ENCODE data around the gene MICA.

MICA gene

DNA sequence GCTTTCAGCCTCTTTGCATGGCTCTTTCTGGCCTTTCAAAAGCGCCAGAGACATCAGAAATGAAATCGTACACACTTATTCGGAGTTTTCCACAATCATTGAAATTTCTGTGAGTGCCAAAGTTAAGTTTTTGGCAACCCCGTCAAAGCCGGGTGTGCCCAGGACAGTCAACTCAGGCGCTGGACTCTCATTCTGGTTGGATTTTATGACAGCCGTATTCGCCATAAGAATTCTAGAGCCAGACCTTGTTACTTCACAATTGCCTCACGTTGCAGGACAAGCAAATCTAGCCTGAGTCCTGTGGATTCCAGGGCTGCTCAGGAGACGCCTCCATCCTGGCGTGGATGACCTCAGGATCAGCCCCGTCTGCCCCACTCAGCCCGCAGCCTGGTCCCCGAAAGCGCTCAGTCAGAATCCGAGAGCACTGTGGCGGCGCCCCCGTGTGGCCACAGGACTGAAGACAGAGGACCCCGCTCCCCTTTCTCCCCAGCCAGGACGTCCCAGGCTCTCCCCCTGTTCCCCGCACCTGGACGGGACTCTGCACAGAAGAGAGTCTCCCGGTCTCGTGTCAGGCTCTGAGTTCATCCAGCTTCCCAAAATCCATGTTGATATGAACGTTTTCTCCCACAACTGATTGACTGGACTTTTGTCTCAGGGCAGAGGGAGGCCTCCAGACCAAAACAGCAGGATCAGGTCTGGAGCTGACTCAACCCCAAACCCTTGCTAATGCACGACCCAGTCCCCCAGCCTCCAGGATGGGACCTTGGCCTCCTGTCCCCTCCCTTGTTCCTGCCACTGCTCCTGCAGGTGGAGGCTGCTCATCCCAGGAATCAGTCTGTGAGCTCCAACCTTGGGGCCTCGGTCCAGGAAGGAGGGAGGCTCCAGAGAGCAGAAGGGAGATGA, 38.2 kb downstream of the MICA start (continued):
- TF ChIP-seq, protein P1, sequence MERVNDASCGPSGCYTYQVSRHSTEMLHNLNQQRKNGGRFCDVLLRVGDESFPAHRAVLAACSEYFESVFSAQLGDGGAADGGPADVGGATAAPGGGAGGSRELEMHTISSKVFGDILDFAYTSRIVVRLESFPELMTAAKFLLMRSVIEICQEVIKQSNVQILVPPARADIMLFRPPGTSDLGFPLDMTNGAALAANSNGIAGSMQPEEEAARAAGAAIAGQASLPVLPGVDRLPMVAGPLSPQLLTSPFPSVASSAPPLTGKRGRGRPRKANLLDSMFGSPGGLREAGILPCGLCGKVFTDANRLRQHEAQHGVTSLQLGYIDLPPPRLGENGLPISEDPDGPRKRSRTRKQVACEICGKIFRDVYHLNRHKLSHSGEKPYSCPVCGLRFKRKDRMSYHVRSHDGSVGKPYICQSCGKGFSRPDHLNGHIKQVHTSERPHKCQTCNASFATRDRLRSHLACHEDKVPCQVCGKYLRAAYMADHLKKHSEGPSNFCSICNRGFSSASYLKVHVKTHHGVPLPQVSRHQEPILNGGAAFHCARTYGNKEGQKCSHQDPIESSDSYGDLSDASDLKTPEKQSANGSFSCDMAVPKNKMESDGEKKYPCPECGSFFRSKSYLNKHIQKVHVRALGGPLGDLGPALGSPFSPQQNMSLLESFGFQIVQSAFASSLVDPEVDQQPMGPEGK (tag by site-specific recombination; IDR thresholded peaks at IDR 0.05) = peak; percentile 45; the same call in 1 of the 2 replicates
- TF ChIP-seq ZNF2 (tag by site-specific recombination; IDR thresholded peaks at IDR 0.05) = peak; percentile 68; the same call in 1 of the 2 replicates
- TF ChIP-seq, protein P2, sequence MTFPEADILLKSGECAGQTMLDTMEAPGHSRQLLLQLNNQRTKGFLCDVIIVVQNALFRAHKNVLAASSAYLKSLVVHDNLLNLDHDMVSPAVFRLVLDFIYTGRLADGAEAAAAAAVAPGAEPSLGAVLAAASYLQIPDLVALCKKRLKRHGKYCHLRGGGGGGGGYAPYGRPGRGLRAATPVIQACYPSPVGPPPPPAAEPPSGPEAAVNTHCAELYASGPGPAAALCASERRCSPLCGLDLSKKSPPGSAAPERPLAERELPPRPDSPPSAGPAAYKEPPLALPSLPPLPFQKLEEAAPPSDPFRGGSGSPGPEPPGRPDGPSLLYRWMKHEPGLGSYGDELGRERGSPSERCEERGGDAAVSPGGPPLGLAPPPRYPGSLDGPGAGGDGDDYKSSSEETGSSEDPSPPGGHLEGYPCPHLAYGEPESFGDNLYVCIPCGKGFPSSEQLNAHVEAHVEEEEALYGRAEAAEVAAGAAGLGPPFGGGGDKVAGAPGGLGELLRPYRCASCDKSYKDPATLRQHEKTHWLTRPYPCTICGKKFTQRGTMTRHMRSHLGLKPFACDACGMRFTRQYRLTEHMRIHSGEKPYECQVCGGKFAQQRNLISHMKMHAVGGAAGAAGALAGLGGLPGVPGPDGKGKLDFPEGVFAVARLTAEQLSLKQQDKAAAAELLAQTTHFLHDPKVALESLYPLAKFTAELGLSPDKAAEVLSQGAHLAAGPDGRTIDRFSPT (tag by site-specific recombination; IDR thresholded peaks at IDR 0.05) = no peak
- TF ChIP-seq, protein P3, sequence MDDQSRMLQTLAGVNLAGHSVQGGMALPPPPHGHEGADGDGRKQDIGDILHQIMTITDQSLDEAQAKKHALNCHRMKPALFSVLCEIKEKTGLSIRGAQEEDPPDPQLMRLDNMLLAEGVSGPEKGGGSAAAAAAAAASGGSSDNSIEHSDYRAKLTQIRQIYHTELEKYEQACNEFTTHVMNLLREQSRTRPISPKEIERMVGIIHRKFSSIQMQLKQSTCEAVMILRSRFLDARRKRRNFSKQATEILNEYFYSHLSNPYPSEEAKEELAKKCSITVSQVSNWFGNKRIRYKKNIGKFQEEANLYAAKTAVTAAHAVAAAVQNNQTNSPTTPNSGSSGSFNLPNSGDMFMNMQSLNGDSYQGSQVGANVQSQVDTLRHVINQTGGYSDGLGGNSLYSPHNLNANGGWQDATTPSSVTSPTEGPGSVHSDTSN (CRISPR knock-in tag; IDR thresholded peaks at IDR 0.05) = no peak
- no peak for TF ChIP-seq ZFP69B (tag by site-specific recombination; IDR thresholded peaks at IDR 0.05)
- TF ChIP-seq ZNF610 (tag by site-specific recombination; IDR thresholded peaks at IDR 0.05; ENCODE audit: borderline replicate concordance) = no peak
- TF ChIP-seq ZNF211 (tag by site-specific recombination; IDR thresholded peaks at IDR 0.05; ENCODE audit: low read depth) = no peak
- TF ChIP-seq ZNF202 (tag by site-specific recombination; IDR thresholded peaks at IDR 0.05; ENCODE audit: borderline replicate concordance) = no peak

DNA sequence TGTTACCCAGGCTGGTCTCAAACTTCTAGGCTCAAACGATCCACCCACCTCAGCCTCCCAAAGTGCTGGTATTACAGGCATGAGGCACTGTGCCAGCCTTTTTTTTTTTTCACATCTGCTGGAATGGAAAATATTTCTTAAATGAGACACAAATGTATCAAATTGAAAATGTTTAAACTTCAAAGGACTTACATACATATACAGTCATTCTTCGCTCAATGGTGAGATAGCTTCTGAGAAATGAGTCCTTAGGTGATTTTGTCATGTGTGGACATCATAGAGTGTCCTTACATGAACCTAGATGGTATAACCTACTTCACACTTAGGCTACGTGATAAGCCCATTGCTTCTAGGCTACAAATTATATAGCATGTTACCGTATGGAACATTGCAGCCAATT, 43.1 kb downstream of the MICA start:
- Histone ChIP-seq H3K4me1 (ENCODE audit: control insufficient read depth, insufficient read depth, low read length) (no peaks in the 10 kb centered on the region), H3K36me3 (ENCODE audit: control insufficient read depth in 2 of 2, insufficient read depth in 1 of 2, low read length in 2 of 2) (no peaks in the 10 kb centered on the region), H3K9me3 (ENCODE audit: control insufficient read depth, insufficient read depth, low read depth, low read length) (no peaks in the 10 kb centered on the region), H3K4me3 (ENCODE audit: low read depth, low read length) (no peak overlapping the region), H3K27ac (ENCODE audit: extremely low read depth, low read depth, low read length) (no peak overlapping the region)
- CTCF ChIA-PET = interaction anchor here (0.6 to 1.3 kb wide), 4 partner anchors 47 to 921 kb away, joined by 3 to 6 read pairs (median 3); no protein-coding TSS in a partner anchor
- POLR2A ChIA-PET = no interaction called here
- TF ChIP-seq, protein P4, sequence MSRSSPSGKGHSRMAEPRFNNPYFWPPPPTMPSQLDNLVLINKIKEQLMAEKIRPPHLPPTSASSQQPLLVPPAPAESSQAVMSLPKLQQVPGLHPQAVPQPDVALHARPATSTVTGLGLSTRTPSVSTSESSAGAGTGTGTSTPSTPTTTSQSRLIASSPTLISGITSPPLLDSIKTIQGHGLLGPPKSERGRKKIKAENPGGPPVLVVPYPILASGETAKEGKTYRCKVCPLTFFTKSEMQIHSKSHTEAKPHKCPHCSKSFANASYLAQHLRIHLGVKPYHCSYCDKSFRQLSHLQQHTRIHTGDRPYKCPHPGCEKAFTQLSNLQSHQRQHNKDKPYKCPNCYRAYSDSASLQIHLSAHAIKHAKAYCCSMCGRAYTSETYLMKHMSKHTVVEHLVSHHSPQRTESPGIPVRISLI (tag by site-specific recombination; IDR thresholded peaks at IDR 0.05) = no peak
- TF ChIP-seq, protein P5, sequence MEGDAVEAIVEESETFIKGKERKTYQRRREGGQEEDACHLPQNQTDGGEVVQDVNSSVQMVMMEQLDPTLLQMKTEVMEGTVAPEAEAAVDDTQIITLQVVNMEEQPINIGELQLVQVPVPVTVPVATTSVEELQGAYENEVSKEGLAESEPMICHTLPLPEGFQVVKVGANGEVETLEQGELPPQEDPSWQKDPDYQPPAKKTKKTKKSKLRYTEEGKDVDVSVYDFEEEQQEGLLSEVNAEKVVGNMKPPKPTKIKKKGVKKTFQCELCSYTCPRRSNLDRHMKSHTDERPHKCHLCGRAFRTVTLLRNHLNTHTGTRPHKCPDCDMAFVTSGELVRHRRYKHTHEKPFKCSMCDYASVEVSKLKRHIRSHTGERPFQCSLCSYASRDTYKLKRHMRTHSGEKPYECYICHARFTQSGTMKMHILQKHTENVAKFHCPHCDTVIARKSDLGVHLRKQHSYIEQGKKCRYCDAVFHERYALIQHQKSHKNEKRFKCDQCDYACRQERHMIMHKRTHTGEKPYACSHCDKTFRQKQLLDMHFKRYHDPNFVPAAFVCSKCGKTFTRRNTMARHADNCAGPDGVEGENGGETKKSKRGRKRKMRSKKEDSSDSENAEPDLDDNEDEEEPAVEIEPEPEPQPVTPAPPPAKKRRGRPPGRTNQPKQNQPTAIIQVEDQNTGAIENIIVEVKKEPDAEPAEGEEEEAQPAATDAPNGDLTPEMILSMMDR (tag by site-specific recombination; IDR thresholded peaks at IDR 0.05) = no peak
- TF ChIP-seq, protein P6, sequence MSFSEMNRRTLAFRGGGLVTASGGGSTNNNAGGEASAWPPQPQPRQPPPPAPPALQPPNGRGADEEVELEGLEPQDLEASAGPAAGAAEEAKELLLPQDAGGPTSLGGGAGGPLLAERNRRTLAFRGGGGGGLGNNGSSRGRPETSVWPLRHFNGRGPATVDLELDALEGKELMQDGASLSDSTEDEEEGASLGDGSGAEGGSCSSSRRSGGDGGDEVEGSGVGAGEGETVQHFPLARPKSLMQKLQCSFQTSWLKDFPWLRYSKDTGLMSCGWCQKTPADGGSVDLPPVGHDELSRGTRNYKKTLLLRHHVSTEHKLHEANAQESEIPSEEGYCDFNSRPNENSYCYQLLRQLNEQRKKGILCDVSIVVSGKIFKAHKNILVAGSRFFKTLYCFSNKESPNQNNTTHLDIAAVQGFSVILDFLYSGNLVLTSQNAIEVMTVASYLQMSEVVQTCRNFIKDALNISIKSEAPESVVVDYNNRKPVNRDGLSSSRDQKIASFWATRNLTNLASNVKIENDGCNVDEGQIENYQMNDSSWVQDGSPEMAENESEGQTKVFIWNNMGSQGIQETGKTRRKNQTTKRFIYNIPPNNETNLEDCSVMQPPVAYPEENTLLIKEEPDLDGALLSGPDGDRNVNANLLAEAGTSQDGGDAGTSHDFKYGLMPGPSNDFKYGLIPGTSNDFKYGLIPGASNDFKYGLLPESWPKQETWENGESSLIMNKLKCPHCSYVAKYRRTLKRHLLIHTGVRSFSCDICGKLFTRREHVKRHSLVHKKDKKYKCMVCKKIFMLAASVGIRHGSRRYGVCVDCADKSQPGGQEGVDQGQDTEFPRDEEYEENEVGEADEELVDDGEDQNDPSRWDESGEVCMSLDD (tag by site-specific recombination; IDR thresholded peaks at IDR 0.05) = no peak
- TF ChIP-seq GFI1B (tag by site-specific recombination; IDR thresholded peaks at IDR 0.05) (no peak), ZNF366 (tag by site-specific recombination; conservative IDR thresholded peaks at IDR 0.05) (no peak), ZNF175 (tag by site-specific recombination; IDR thresholded peaks at IDR 0.05) (no peak), ZNF155 (tag by site-specific recombination; IDR thresholded peaks at IDR 0.05) (no peak), ZSCAN30 (tag by site-specific recombination; IDR thresholded peaks at IDR 0.05) (no peak), ZNF341 (tag by site-specific recombination; IDR thresholded peaks at IDR 0.05; ENCODE audit: low read depth) (no peak), ZNF837 (tag by site-specific recombination; IDR thresholded peaks at IDR 0.05) (no peak)
- TF ChIP-seq, protein P7, sequence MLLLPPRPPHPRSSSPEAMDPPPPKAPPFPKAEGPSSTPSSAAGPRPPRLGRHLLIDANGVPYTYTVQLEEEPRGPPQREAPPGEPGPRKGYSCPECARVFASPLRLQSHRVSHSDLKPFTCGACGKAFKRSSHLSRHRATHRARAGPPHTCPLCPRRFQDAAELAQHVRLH (tag by site-specific recombination; IDR thresholded peaks at IDR 0.05) = no peak
- TF ChIP-seq, protein P8, sequence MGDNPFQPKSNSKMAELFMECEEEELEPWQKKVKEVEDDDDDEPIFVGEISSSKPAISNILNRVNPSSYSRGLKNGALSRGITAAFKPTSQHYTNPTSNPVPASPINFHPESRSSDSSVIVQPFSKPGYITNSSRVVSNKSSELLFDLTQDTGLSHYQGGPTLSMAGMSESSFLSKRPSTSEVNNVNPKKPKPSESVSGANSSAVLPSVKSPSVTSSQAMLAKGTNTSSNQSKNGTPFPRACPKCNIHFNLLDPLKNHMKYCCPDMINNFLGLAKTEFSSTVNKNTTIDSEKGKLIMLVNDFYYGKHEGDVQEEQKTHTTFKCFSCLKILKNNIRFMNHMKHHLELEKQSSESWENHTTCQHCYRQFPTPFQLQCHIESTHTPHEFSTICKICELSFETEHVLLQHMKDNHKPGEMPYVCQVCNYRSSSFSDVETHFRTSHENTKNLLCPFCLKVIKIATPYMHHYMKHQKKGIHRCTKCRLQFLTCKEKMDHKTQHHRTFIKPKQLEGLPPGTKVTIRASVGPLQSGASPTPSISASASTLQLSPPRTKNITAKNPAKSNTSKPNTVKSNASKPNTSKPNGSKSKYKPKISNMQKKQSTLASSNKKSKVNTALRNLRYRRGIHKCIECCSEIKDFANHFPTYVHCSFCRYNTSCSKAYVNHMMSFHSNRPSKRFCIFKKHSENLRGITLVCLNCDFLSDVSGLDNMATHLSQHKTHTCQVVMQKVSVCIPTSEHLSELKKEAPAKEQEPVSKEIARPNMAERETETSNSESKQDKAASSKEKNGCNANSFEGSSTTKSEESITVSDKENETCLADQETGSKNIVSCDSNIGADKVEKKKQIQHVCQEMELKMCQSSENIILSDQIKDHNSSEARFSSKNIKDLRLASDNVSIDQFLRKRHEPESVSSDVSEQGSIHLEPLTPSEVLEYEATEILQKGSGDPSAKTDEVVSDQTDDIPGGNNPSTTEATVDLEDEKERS (tag by site-specific recombination; IDR thresholded peaks at IDR 0.05) = no peak
